NCI-H345 treated with DMSO at 0.1 percent for 48 hours (cell line): Measurements from ENCODE around the gene PTTG2.
"Not testable (repeated sequence)": the region's sequence is repeated elsewhere in the genome, so short reads cannot be mapped to it uniquely, and the experiment has no call there.

ENCODE experiments used
- DNase-seq: peaks from one replicate; lab custom pipeline; 2025; ENCODE audit not compliant: unreplicated experiment; lab: John Stamatoyannopoulos, UW

PTTG2 gene

DNA sequence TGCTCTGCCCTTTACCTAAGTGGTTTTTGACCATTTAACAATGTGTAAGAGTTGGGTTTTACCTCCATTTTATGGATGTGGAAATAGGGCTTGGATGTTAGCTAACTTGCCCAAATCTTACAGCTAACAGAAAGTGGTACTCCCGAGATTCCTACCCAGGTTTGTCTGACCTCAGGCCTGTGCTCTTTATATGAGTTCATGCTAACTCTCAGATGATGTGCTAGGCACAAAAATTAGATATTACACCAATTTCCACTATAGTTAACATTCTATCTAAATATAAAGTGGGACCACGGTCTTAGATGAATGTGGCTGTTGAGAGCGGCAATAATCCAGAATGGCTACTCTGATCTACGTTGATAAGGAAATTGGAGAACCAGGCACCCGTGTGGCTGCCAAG lies at the start of gene PTTG2:
Gene PTTG2, plus strand, starts transcription at position 301 of the 400 bp plus-strand sequence. Its CDS starts 37 bp downstream, at position 338.
- no peak for DNase-seq

GRCh38 chr4:37914539-37914938 lies 45.7 kb upstream of the PTTG2 start:
- DNase-seq = no peak

- no peak for DNase-seq
Observed at GRCh38 chr4:37917388-37917787, 42.8 kb upstream of the PTTG2 start.

DNA sequence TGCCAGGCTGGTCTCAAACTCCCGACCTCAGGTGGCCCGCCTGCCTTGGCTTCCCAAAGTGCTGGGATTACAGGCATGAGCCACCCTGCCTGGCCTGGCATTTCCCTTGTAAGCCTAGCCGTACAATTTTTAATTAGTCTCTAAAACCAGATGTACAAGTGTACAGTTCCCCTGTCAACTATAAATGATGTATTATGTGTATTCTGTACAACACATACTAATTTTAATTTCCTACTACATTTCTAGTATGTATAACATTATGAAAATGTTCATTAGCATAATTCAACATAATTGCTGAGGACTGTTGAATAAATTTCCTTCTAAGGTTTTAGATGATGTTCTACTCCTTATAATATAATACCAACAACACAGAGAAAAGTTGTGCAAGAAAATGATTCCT lies 41.5 kb upstream of the PTTG2 start:
- DNase-seq = no peak

GRCh38 chr4:37922328-37922727 lies 37.9 kb upstream of the PTTG2 start:
- DNase-seq = no peak

GRCh38 chr4:37923089-37923488 lies 37.1 kb upstream of the PTTG2 start:
- DNase-seq = not testable (repeated sequence)

DNA sequence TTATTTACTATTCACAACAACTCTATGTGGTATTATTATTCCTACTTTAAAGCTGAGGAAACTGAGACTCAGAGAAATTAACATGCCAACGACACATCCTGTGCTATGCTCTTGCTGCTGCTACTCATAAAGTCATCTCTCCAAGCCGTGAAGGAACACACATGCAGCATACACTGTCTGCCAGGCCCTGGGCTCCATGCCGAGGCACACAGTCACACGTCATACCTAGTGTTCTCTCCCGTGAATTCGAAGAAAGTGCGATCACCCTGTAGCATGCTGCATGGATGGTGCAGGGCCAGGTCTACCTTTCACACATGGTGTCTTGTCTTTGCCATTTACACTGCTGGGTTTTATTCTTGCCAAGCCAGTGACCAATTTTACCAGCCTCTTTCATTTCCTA lies 35.3 kb upstream of the PTTG2 start:
- DNase-seq = no peak

- DNase-seq = no peak
Observed at GRCh38 chr4:37927434-37927833, 32.8 kb upstream of the PTTG2 start.

- DNase-seq = no peak
Observed at GRCh38 chr4:37928426-37929416, 31.5 kb upstream of the PTTG2 start.

- no peak for DNase-seq
Observed at GRCh38 chr4:37934096-37934495, 26.1 kb upstream of the PTTG2 start.

GRCh38 chr4:37934609-37935008 lies 25.6 kb upstream of the PTTG2 start:
- no peak for DNase-seq

GRCh38 chr4:37935026-37935425 lies 25.2 kb upstream of the PTTG2 start:
- DNase-seq = no peak

DNA sequence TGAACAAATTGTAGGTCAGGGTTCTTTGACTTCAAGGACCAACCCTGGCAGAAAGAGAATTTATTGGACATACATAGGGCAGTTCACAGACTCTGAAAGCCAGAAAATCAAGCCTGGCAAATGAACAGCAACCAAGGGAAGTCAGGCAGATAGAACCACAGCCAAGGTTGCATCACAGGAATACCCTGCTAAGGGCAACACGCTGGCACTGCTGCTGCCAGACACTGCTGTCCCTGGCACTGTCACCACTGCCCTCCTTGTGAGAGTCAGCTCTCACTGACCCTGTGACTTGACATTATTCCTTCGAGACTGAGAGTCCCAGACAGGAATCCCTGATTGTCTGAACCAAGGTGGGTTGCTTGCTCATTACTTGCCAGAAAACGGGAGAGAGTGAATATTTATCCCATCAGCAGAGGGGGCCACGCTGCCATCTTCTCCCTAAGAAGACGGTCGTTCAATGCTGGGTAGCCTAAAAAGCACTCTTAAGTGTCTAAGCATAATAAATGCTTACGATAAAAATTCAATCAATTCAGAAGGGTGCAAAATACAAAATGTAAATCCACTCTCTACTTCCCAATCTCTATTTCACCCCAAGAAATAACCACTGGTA lies 23.2 kb upstream of the PTTG2 start:
- DNase-seq = no peak

GRCh38 chr4:37938208-37938607 lies 22.0 kb upstream of the PTTG2 start:
- DNase-seq = no peak

DNA sequence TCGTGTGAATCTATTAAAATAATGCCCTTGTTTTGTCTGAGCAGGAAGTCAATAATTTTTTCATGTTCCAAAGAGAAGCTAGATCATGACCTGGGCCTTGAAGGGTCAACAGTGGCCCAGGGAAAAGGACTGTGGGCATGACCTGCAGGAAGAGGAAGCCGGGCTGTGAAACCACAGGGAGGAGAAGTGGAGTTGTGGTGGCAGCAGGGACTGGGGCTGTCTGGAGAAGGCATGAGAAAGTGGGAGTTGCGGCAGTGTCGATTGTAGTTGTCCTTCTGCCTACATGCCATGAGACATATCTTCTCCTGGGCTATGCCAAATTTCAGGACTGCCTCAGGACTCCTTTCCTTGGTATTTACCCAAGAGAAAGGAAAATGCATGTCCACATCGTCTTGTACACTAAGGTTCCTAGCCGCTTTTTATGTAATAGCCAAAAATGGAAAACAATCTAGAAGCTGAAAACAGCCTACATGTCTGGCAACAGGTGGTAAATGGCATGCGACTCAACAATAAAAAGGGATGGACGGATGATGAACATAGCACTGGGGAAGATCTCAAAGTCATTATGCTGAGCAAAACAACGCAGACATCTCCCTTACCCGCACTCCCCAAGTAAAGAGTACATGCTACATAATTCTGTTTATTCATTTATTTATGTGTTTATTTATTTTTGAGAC lies 13.6 kb upstream of the PTTG2 start:
- DNase-seq = no peak

DNA sequence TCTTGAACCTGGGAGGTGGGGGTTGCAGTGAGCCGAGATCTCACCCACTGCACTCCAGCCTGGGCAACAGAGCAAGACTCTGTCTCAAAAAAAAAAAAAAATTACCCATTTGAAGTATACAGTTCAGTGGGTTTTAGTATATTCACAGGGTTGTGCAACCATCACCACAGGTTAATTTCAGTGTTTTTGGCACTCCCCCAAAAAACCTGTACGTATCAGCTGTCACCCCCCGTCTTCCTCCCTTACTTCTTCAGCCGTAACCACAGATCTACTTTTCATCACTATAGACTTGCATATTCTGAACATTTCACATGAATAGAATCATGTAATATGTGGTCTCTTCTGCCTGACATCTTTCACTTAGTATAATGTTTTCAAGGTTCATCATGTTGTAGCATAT lies 11.7 kb upstream of the PTTG2 start:
- no peak for DNase-seq

DNA sequence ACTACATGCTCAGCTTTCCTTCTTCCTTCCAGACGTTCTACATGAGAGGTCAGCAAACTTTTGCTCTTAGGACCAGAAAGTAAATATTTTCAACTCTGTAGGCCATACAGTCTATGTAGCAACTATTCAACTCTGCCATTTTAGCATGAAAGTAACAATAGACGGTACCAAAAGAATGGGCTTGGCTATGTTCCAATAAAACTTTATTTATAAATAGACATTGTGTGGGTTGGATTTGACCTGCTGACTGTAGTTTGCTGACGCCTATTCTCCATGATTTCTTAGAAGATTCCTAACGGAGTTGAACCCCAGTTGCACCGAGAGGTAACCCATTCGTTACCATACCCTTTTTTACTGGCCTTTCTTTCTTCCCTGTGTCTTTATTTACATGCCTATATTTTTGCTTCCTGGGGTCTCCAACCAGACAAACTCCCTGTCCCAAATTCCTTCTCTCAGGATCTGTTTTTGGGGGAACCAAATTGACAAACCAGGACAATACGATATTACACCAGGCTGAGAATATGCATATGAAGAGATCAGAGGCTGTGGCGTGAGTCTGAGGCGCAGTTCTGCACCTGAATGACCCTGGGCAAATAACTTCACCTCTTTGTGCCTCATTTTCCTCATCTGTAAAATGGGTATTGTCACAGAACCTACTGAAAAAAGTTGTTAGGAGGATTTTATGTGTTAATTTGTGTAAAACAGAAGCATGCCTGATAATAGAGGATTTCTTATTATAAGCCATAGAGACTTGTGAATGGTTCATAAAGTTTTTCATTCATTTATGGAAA lies 10.4 kb upstream of the PTTG2 start:
- DNase-seq = no peak

GRCh38 chr4:37951461-37952352 lies 8.5 kb upstream of the PTTG2 start:
- DNase-seq = no peak

GRCh38 chr4:37953156-37953555 lies 7.0 kb upstream of the PTTG2 start:
- DNase-seq = no peak
